ENCODE results near the gene RIOK2.

DNA sequence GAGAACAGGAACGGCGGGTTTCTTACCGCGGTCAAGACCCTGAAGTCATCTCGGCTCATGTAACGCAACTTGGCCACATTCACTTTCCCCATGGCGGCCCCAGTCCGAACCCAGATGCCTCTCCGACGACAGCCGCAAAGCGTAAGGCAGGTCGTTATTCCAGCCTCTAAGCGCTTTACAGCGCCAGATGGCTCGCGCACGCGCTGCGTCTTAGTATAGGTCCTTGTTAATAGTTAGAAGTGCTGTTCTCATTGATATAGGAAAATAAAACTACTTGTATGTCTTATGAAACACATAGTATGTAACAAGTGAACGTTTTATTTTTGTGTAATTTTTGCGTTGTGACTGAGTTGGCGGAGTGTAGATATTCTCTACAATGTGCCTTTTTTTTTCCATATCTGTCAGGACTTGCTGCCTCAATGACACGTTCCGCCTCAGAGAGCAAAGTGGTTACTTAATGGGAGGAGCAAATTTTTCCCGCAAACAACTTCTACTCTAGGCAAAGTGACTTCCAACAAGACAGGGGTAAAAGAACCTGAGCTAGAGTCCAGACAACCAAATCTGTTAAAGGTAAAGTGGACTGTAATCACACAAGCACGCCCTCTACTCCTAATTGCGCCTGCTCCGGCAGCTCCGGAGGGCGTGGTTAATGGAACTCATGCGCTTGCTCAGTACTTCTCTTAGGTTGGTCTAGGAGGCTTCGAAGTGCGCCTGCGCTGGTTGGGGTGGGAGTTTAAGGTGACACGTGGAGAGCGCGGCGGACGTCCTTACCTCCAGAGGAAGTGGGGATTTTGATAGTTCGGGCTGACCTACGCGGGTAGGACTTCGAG is at the start of gene RIOK2:
- TF ChIP-seq POLR2A (IDR thresholded peaks at IDR 0.05; ENCODE audit: low read depth, low read length), result peak; percentile 78; the same call in 1 of the 2 replicates
- peak; percentile 77 for TF ChIP-seq POLR2AphosphoS5 (IDR thresholded peaks at IDR 0.05; ENCODE audit: low read depth, low read length)

Data from GM12892 (cell line).